PC-9 (cell line): ENCODE measurements around the gene SRP68. TPM values are rescaled to one million over a fixed set of nuclear protein-coding genes. Genes with fewer than 3 reads are reported as not detected.

ENCODE experiments used
- BruUV-seq: library from RNA; stranded (reverse); fragments of 400-500 nt; replicated peaks from 2 replicates; lab custom pipeline; 2021; lab: Mats Ljungman, UMichigan
- CTCF ChIA-PET: fragments of 300-600 bp; sonication (Branson Sonifier 250); formaldehyde crosslinking; loops from one replicate; lab custom pipeline; 2022; ENCODE audit warnings: antibody characterized with exemption; lab: Charles Lee
- POLR2A ChIA-PET: fragments of 300-600 bp; sonication (Branson Sonifier 250); formaldehyde crosslinking; loops from one replicate; lab custom pipeline; 2022; ENCODE audit warnings: antibody characterized with exemption; ENCODE audit not compliant: unreplicated experiment; lab: Charles Lee
- DNase-seq, 2 experiments: peaks; one replicate each; pipeline versions ENCODE4 v3.0.0 to v3.0.0-alpha.2; 2015 to 2022; ENCODE audit warnings: mixed read lengths in 1 of 2
- H2AFZ ChIP-seq: fragments of 200-600 bp; sonication (generic); 2 replicates; pipeline ENCODE4 v1.8.1; 2017; ENCODE audit warnings: antibody characterized with exemption
- H3F3A ChIP-seq: fragments of 200-600 bp; sonication (generic); 2 replicates; pipeline ENCODE4 v1.8.1; 2017; ENCODE audit warnings: antibody characterized with exemption, mild to moderate bottlenecking, low read depth; ENCODE audit not compliant: insufficient read depth
- H3K27ac ChIP-seq: fragments of 200-600 bp; sonication (generic); 2 replicates; pipeline ENCODE4 v1.6.1; 2016; ENCODE audit warnings: mixed run types
- H3K27me3 ChIP-seq: fragments of 200-600 bp; sonication (generic); 2 replicates; pipeline ENCODE4 v1.6.1; 2016; ENCODE audit warnings: low read depth, mixed run types; ENCODE audit not compliant: insufficient read depth
- H3K36me3 ChIP-seq: fragments of 200-600 bp; sonication (generic); 2 replicates; pipeline ENCODE4 v1.6.1; 2016; ENCODE audit warnings: low read depth, mixed run types
- H3K4me1 ChIP-seq: fragments of 200-600 bp; sonication (generic); replicated peaks from 2 replicates; pipeline ENCODE4 v1.6.1; 2016; ENCODE audit warnings: mixed run types; ENCODE audit not compliant: insufficient read depth
- H3K4me2 ChIP-seq: fragments of 200-600 bp; sonication (generic); 2 replicates; pipeline ENCODE4 v1.6.1; 2017; ENCODE audit warnings: mixed run types
- H3K4me3 ChIP-seq: fragments of 200-600 bp; sonication (generic); 2 replicates; pipeline ENCODE4 v1.6.1; 2016; ENCODE audit warnings: mixed run types
- H3K79me2 ChIP-seq: fragments of 200-600 bp; sonication (generic); 2 replicates; pipeline ENCODE4 v1.6.1; 2017; ENCODE audit warnings: low read depth, mixed run types
- H3K9me2 ChIP-seq: fragments of 200-600 bp; sonication (generic); 2 replicates; pipeline ENCODE4 v1.8.1; 2017; ENCODE audit warnings: mild to moderate bottlenecking; ENCODE audit not compliant: insufficient read depth
- H3K9me3 ChIP-seq: fragments of 200-600 bp; sonication (generic); 2 replicates; pipeline ENCODE4 v1.8.1; 2016; ENCODE audit warnings: low read depth; ENCODE audit not compliant: insufficient read depth
- H4K20me1 ChIP-seq: fragments of 200-600 bp; sonication (generic); 2 replicates; pipeline ENCODE4 v1.8.1; 2017; ENCODE audit not compliant: insufficient read depth
- CTCF ChIP-seq: fragments of 200-600 bp; sonication (generic); conservative IDR thresholded peaks from 2 replicates; pipeline ENCODE4 v1.6.1; 2017; ENCODE audit warnings: mixed run types, antibody characterized with exemption, mild to moderate bottlenecking, moderate library complexity
- EZH2 ChIP-seq: fragments of 200-600 bp; sonication (generic); IDR thresholded peaks from 2 replicates; pipeline ENCODE4 v1.8.0; 2017; ENCODE audit warnings: antibody characterized with exemption, low read depth
- intact Hi-C: fragments of 100-400 bp; cut with micrococcal nuclease; formaldehyde crosslinking; loops from one replicate; pipeline ENCODE4 v1.10.0; 2022; ENCODE audit not compliant: unreplicated experiment
- total RNA-seq: library from RNA; stranded (reverse); gene quantifications from 2 replicates; pipeline ENCODE4 v1.2.3, GENCODE V29; 2021

Gene SRP68
- total RNA-seq, 1 experiment from 2014 or later, result 91.7 TPM

DNA sequence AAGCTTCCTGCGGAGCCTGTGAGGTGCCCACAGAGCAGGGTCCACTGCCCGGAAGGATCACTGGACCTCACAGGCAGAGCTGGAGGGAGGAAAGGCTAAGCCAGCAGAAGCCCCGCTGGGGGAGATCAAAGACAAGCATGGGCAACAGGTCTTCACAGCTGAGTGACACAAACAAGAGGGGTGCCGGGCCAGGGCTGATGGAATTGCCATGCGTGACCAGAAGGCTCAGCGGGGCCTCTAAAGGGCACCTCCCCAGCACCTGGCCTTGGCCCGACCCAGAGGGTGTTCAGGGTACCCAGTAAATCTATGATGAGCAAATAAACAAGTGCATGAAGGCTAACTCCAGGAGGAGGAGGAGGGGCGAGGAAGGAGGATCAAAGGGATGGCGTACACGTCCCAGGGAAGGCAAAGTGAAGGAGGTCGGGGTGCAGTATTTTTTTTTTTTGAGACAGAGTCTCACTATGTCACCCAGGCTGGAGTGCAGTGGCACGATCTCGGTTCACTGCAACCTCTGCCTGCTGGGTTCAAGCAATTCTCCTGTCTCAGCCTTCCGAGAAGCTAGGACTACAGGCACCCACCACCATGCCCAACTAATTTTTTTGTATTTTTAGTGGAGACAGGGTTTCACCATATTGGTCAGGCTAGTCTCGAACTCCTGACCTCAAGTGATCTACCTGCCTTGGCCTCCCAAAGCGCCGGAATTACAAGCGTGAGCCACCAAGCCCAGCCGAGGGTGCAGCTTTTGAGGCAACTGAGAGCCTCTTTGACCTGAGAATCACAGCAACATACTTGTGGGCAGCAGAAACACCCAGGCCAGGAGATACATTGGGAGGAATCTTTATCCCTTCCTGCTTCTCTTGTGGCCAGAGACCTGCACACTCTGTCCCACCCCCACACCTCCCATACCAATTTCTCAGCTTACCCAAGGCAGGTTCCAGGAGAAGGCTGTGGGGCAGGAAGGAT is 47.4 kb upstream of the SRP68 start:
- Histone ChIP-seq H3K4me3 (no peak overlapping the region), H3K9me3 (no peaks in the 10 kb centered on the region), H3K9me2 (no peaks in the 10 kb centered on the region), H3K27ac (no peak overlapping the region), H3K36me3 (no peaks in the 10 kb centered on the region), H3K79me2 (no peaks in the 10 kb centered on the region), H2AFZ (no peak overlapping the region), H3K4me1 (no peaks in the 10 kb centered on the region), H3K27me3 (no peaks in the 10 kb centered on the region), H3F3A (no peaks in the 10 kb centered on the region; the same call in 1 of the 2 replicates), H3K4me2 (no peak overlapping the region), H4K20me1 (no peaks in the 10 kb centered on the region)
- POLR2A ChIA-PET, result interaction anchor here (0.6 kb wide), 1 partner anchor 340 kb away, joined by 3 read pairs; no protein-coding TSS in a partner anchor
- CTCF ChIA-PET, result interaction anchor here (0.7 to 1.1 kb wide), 2 partner anchors 160 to 182 kb away, joined by 3 read pairs; no protein-coding TSS in a partner anchor
- no peak for DNase-seq
- no TSS peak for BruUV-seq
- TF ChIP-seq CTCF, result no peak
- TF ChIP-seq EZH2, result no peak
- intact Hi-C loops, result loop anchor here (5.0 kb wide), 1 partner anchor 212 kb away; no protein-coding TSS in a partner anchor

- Histone ChIP-seq H3K4me2 (no peak overlapping the region), H3K4me3 (no peak overlapping the region), H3K27ac (no peak overlapping the region), H3K4me1 (no peaks in the 10 kb centered on the region), H3K36me3 (no peaks in the 10 kb centered on the region), H3K79me2 (no peaks in the 10 kb centered on the region), H3K9me2 (no peaks in the 10 kb centered on the region), H3K27me3 (no peaks in the 10 kb centered on the region), H3K9me3 (no peaks in the 10 kb centered on the region), H3F3A (no peaks in the 10 kb centered on the region), H4K20me1 (no peaks in the 10 kb centered on the region), H2AFZ (no peak overlapping the region)
- intact Hi-C loops, result no loop called here
- TF ChIP-seq EZH2 (no peak), CTCF (no peak)
- no peak for DNase-seq
- BruUV-seq, result no TSS peak
- ChIA-PET CTCF (no interaction called here), POLR2A (no interaction called here)
Observed at GRCh38 chr17:76115138-76115754, 42.9 kb upstream of the SRP68 start.

DNA sequence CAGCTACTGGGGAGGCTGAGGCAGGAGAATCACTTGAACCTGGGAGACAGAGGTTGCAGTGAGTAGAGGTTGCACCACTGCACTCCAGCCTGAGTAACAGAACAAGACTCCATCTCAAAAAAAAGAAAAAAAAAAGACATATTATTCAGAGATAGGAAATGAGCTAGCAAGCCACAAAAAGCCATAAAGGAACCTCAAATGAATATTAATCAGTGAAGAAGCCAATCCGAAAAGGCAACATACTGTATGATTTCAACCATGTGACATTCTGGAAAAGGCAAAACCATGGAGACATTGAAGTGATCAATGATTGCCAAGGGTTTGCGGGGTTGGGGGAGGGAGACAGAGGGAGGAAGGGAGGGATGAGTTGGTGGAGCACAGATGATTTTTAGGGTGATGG is 39.6 kb upstream of the SRP68 start:
- no peaks in the 10 kb centered on the region for H3K4me1 ChIP-seq
- H3K4me2 ChIP-seq, result no peak overlapping the region
- ChIA-PET POLR2A (interaction anchor here (0.6 kb wide), 1 partner anchor 229 kb away, joined by 3 read pairs; no protein-coding TSS in a partner anchor), CTCF (no interaction called here)
- H4K20me1 ChIP-seq, result no peaks in the 10 kb centered on the region
- TF ChIP-seq CTCF (no peak), EZH2 (no peak)
- no peaks in the 10 kb centered on the region for H3K9me3 ChIP-seq
- H3K27ac ChIP-seq, result no peak overlapping the region
- H2AFZ ChIP-seq, result no peak overlapping the region
- intact Hi-C loops, result no loop called here
- H3K27me3 ChIP-seq, result no peaks in the 10 kb centered on the region
- BruUV-seq, result no TSS peak
- DNase-seq, result no peak
- H3K36me3 ChIP-seq, result no peaks in the 10 kb centered on the region
- H3K4me3 ChIP-seq, result no peak overlapping the region
- H3K79me2 ChIP-seq, result no peaks in the 10 kb centered on the region
- H3K9me2 ChIP-seq, result no peaks in the 10 kb centered on the region
- no peaks in the 10 kb centered on the region for H3F3A ChIP-seq
